ENCODE data around the gene ITGB2.

Gene ITGB2

GRCh38 chr21:44909719-44910118 lies 11.0 kb downstream of the ITGB2 start:
- DNase-seq: no peak

- DNase-seq: no peak
Observed at GRCh38 chr21:44908908-44909307, 11.8 kb downstream of the ITGB2 start.

- DNase-seq: no peak
Observed at GRCh38 chr21:44907966-44908895, 12.5 kb downstream of the ITGB2 start.

GRCh38 chr21:44907225-44907965 lies 13.3 kb downstream of the ITGB2 start:
- no peak for DNase-seq

GRCh38 chr21:44905728-44906090 lies 15.0 kb downstream of the ITGB2 start:
- no peak for DNase-seq

GRCh38 chr21:44905016-44905727 lies 15.5 kb downstream of the ITGB2 start:
- DNase-seq: no peak

- no peak for DNase-seq
Observed at GRCh38 chr21:44904141-44904923, 16.4 kb downstream of the ITGB2 start.

GRCh38 chr21:44903689-44904088 lies 17.0 kb downstream of the ITGB2 start:
- DNase-seq: no peak

GRCh38 chr21:44903050-44903685 lies 17.5 kb downstream of the ITGB2 start:
- no peak for DNase-seq

GRCh38 chr21:44902268-44903049 lies 18.2 kb downstream of the ITGB2 start:
- DNase-seq: no peak

- no peak for DNase-seq
Observed at GRCh38 chr21:44901391-44902074, 19.2 kb downstream of the ITGB2 start.

- no peak for DNase-seq
Observed at GRCh38 chr21:44900559-44901251, 20.0 kb downstream of the ITGB2 start.

GRCh38 chr21:44899768-44900558 lies 20.7 kb downstream of the ITGB2 start:
- no peak for DNase-seq

- no peak for DNase-seq
Observed at GRCh38 chr21:44898851-44899767, 21.6 kb downstream of the ITGB2 start.

GRCh38 chr21:44898011-44898488 lies 22.6 kb downstream of the ITGB2 start:
- no peak for DNase-seq

- DNase-seq: no peak
Observed at GRCh38 chr21:44897326-44898010, 23.2 kb downstream of the ITGB2 start.

Measured in activated CD4-positive, alpha-beta T cell treated with anti-CD3 and anti-CD28 coated beads for 4 hours (primary cell).